CD4-positive, CD25-positive, alpha-beta regulatory T cell (primary cell): ENCODE measurements around the gene SLC35E1. TPM values are rescaled to one million over a fixed set of nuclear protein-coding genes. Genes with fewer than 3 reads are reported as not detected.

Source experiments
- ATAC-seq, 2 donors: fragments of 150-1000 bp; cut with Tn5 transposase; one replicate each; pipeline ENCODE4 v1.10.0; 2021; ENCODE audit warnings: low read depth in 2 of 2, moderate number of reproducible peaks in 2 of 2, moderate library complexity in 1 of 2
- DNase-seq, 3 donors: peaks; one replicate each; pipeline versions ENCODE4 v3.0.0 to v3.0.0-alpha.2; 2012 to 2022; ENCODE audit warnings: mixed read lengths in 1 of 3
- H3K27ac ChIP-seq: one replicate; pipeline ENCODE4 v1.7.0; 2013; ENCODE audit warnings: mild to moderate bottlenecking, low read length; ENCODE audit not compliant: insufficient read depth, poor library complexity, severe bottlenecking
- H3K27me3 ChIP-seq: one replicate; pipeline ENCODE4 v1.7.0; 2013; ENCODE audit warnings: low read length; ENCODE audit not compliant: control insufficient read depth, insufficient read depth
- H3K36me3 ChIP-seq: one replicate; pipeline ENCODE4 v1.7.0; 2013; ENCODE audit warnings: mild to moderate bottlenecking, low read length, moderate library complexity; ENCODE audit not compliant: control insufficient read depth, insufficient read depth
- H3K4me1 ChIP-seq: 2 replicates; pipeline ENCODE4 v1.7.0; 2013; ENCODE audit warnings: mild to moderate bottlenecking, low read length; ENCODE audit not compliant: insufficient read depth, control insufficient read depth, poor library complexity, severe bottlenecking
- H3K4me3 ChIP-seq: one replicate; pipeline ENCODE4 v1.7.0; 2013; ENCODE audit warnings: low read depth, mild to moderate bottlenecking, low read length, moderate library complexity
- H3K9me3 ChIP-seq, 2 experiments: 1 replicate in 1 of 2; 2 replicates in 1 of 2; pipeline ENCODE4 v1.7.0; 2013; ENCODE audit warnings: low read length in 2 of 2, mild to moderate bottlenecking in 1 of 2, moderate library complexity in 1 of 2; ENCODE audit not compliant: control insufficient read depth in 2 of 2
- H3K27ac Mint-ChIP-seq, 3 donors: one replicate each; pipeline ENCODE4 v1.8.0; 2020 to 2022; ENCODE audit warnings: mild to moderate bottlenecking in 3 of 3, mixed read lengths in 3 of 3, moderate library complexity in 2 of 3
- H3K27me3 Mint-ChIP-seq: one replicate; pipeline ENCODE4 v1.8.0; 2022; ENCODE audit warnings: mild to moderate bottlenecking, mixed read lengths
- H3K36me3 Mint-ChIP-seq: one replicate; pipeline ENCODE4 v1.8.0; 2020; ENCODE audit warnings: mixed read lengths
- H3K4me1 Mint-ChIP-seq, 4 donors: one replicate each; pipeline ENCODE4 v1.8.0; 2020 to 2022; ENCODE audit warnings: mixed read lengths in 4 of 4, mild to moderate bottlenecking in 1 of 4
- H3K4me3 Mint-ChIP-seq, 4 donors: one replicate each; pipeline ENCODE4 v1.8.0; 2020 to 2022; ENCODE audit warnings: mild to moderate bottlenecking in 4 of 4, mixed read lengths in 4 of 4, moderate library complexity in 3 of 4
- H3K9me3 Mint-ChIP-seq, 7 donors: one replicate each; pipeline ENCODE4 v1.8.0; 2020 to 2022; ENCODE audit warnings: mixed read lengths in 7 of 7, mild to moderate bottlenecking in 3 of 7, moderate library complexity in 2 of 7
- polyA plus RNA-seq, 4 donors: library from polyadenylated mRNA; unstranded; fragments of 300-500 nt; fragmentation: Illumina TruSeq; gene quantifications; one replicate each; pipeline ENCODE4 v1.2.3, GENCODE V29; 2021
- total RNA-seq: library from RNA; stranded (reverse); gene quantifications from one replicate; pipeline ENCODE4 v1.2.3, GENCODE V29; 2022

The SLC35E1 gene
- total and polyA plus RNA-seq, 5 donors from 2014 or later = 19.0 to 93.1 (median 28.2) TPM

DNA sequence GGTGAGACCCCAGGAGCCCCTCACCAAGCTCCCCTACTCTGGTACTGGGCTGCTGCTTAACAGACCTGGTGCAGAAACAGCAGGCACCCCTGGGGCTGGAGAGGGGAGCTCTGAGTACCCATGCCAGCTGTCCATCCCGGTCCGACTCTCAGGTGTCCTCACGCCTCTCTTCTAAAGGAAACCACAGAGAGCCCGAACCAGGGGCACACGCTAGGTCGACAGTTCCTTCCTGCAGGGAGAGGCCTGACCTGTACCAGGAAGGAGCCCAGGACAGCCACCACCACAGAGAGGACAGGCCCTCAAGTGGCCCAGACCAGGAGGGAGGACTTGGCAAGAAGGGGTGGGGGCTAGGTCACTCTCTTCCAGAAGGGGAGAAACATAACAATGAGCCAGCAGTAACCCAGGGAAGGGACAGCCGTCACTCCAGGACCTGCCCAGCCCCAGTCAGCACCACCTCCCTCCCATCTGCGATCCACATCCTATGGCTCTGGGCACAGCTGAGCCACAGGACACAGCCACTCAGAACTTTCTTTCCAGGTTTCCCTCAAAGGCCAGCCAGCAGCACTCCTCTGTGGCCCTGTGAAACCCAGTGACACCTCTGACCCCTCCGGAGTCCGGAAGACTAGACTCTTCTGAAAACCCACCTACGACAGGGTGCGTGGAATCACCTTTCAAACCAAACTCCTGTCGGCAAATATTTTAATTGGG, 13.0 kb upstream of the SLC35E1 start:
- Histone ChIP-seq H3K4me3 (peak overlapping the region; percentile 59), H3K27ac (peak overlapping the region; percentile 87), H3K27me3 (no peaks in the 10 kb centered on the region), H3K4me1 (peaks cover 74% of the 10 kb centered on the region), H3K9me3 (no peaks in the 10 kb centered on the region), H3K36me3 (peaks cover 5% of the 10 kb centered on the region)
- Mint-ChIP-seq H3K27ac (peak overlapping the region; percentile 95 to 99 (median 98)), H3K4me1 (peaks cover 16 to 92% (median 67%) of the 10 kb centered on the region in 4 donors), H3K36me3 (no peaks in the 10 kb centered on the region), H3K9me3 (no peaks in the 10 kb centered on the region), H3K4me3 (peak overlapping the region; percentile 82 to 92 (median 88)), H3K27me3 (peaks cover 4% of the 10 kb centered on the region)
- DNase-seq (no peak), ATAC-seq (no peak)

DNA sequence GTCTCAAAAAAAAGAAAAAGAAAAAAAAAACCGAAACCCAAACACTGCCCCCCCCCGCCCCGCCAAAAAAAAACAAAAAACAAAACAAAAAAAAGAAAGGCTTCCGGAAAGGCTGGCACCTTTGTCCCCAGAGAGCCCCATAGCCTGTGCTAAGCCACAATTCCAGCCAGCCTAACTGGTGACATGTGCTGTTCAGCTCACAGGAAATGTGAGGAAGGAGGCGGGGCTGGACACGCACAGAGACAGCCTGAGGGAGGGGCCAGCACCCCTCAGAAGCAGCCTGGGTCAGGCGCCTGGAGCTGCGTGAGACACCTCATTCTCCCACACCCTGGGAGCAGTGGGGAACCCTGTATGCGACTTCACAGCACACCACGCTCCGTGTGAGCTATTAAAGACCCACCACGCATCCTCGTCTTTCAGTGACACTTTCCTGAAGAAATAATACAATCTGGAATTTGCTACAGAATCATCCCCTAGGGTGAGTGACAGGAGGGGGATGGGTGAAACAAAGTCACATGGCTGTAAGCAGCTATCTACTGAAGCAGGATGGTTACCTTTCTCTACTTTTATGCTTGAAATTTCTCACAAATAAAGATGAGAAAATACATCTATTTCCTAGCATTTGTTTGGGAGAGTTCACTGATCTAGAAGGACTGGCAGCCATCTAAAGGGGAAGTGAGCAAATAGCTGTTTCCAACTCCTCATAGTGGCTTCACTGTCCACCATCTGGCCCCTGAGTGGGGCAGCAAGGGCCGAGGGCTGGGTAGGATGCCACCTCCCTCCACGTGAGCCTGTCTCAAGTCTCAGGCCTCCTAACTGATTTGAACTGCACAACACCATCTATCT, 12.3 kb upstream of the SLC35E1 start:
- Histone ChIP-seq H3K36me3 (peaks cover 7% of the 10 kb centered on the region), H3K27ac (peak overlapping the region; percentile 87), H3K4me3 (peak overlapping the region; percentile 59), H3K9me3 (no peaks in the 10 kb centered on the region), H3K4me1 (peaks cover 74% of the 10 kb centered on the region), H3K27me3 (no peaks in the 10 kb centered on the region)
- Mint-ChIP-seq H3K9me3 (no peaks in the 10 kb centered on the region), H3K4me1 (peaks cover 16 to 92% (median 67%) of the 10 kb centered on the region in 4 donors), H3K27me3 (peaks cover 4% of the 10 kb centered on the region), H3K27ac (peak overlapping the region; percentile 95 to 99 (median 98)), H3K36me3 (peaks cover 1% of the 10 kb centered on the region), H3K4me3 (peak overlapping the region; percentile 82 to 92 (median 88))
- DNase-seq (peak; percentile 88 to 93 (median 89)), ATAC-seq (peak; percentile 76)

DNA sequence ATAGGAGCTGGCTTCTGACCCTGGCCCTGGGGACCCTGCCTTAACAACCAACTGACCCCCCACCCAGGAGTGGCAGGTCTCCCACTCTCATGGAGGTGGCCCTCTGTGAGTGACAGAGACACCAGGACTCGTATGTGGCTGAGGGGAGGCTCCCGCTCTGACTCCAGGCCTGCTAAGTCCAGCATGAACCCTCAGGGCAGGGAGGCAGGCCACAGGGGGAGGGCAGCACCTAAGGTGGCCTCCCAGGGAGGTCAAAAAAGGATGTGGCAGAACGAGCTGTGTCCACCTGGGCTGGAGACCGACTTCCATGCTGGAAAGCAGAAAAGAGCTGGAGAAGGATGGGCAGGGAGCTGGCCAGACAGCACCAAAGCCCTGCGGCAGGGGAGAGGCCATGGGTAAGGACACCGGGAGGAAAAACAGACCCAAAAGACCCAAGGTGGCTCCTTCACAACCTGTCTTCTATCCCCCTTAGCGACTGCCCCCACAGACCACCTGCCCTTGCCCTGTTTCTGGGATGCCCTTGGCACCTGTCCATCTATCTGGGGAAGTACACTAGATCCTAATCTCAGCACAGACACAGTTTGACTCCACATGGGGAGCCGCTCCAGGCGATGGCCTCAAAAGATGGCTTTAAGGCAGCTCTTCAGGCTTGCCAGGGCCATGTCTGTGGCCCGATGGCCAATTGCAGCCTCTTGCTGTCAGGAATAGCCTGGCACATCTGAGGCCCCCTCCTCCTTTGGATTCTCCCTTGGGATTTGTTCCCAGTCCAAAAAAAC, 10.5 kb upstream of the SLC35E1 start:
- H3K4me1 ChIP-seq = peaks cover 57% of the 10 kb centered on the region
- no peaks in the 10 kb centered on the region for H3K27me3 ChIP-seq
- Mint-ChIP-seq H3K36me3 (peaks cover 9% of the 10 kb centered on the region), H3K27me3 (peaks cover 4% of the 10 kb centered on the region), H3K27ac (peak overlapping the region; percentile 77 to 98 (median 95)), H3K4me3 (peak overlapping the region; percentile 22 to 90 (median 74)), H3K9me3 (no peaks in the 10 kb centered on the region), H3K4me1 (peaks cover 5 to 81% (median 54%) of the 10 kb centered on the region in 4 donors)
- no peak overlapping the region for H3K4me3 ChIP-seq
- no peak for DNase-seq
- H3K9me3 ChIP-seq = no peaks in the 10 kb centered on the region
- no peak for ATAC-seq
- peaks cover 24% of the 10 kb centered on the region for H3K36me3 ChIP-seq
- H3K27ac ChIP-seq = peak overlapping the region; percentile 87

DNA sequence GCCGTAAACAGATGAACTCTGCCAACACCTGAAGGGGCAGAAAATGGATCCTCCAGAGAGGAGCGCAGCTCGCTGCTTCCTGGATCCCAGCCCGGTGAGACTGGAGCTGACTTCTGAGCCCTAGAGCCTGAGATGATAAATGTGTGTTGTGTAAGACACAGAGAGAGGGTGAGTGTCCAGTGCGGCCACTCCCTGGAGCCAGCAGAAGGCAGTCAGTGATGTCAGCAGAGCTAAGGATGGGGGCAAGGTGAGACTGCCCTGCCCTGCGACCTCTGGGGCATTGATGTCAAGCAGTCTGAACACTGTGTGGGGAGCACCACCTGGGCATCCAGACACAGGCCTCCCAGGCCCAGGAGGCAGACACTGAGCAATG, 9.7 kb upstream of the SLC35E1 start:
- Histone ChIP-seq H3K27ac (no peak overlapping the region), H3K4me3 (no peak overlapping the region), H3K9me3 (no peaks in the 10 kb centered on the region), H3K36me3 (peaks cover 28% of the 10 kb centered on the region), H3K4me1 (peaks cover 50% of the 10 kb centered on the region), H3K27me3 (no peaks in the 10 kb centered on the region)
- Mint-ChIP-seq H3K4me3 (peak overlapping the region in 3 of 4 donors; percentile 32 to 70 (median 59)), H3K4me1 (peaks cover 5 to 76% (median 51%) of the 10 kb centered on the region in 4 donors), H3K36me3 (peaks cover 9% of the 10 kb centered on the region), H3K27ac (peak overlapping the region in 2 of 3 donors; percentile 71 to 86), H3K9me3 (peaks cover 0 to 2% (median 0%) of the 10 kb centered on the region in 7 donors), H3K27me3 (peaks cover 4% of the 10 kb centered on the region)
- ATAC-seq (no peak), DNase-seq (no peak)

DNA sequence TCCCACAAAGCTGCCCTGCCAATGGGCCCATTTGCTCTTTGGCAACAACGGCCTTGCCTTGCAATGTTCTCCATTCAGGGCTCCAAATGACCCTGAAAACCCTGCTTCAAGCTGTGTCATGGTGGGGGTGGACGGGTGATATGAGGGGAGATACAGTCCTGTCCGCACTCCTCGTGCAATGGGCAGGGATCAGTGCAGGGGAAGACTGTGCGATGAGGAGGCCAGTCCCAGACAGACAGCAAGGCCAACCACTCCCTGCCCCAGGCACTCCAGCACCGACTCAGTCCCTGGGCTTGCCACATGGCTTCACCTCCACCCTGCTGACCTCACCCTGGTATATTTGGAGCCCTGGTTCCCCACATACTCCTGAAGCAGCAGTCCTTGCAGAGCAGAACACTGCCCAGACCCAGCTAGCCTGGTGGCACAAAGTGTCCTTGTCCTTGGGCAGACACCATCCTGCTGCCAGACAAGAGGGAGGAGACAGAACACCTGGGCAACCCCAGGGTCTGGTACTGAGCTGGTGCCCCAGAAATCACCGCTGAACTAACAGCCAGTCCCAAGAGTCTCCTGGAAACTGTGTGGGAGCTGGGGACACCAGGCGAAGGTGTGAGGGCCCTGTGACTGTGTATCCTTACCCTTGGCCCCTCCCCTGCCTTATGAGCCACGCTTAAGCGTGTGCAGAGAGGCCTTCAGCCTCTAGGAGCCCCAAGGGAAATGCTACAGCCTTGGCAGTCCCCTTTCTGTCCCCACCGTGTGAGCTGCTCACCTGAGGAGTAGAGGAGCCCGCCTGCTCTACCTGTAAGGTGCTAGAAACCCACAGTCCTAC, 9.1 kb upstream of the SLC35E1 start:
- ATAC-seq = no peak
- peaks cover 5 to 71% (median 48%) of the 10 kb centered on the region in 4 donors for H3K4me1 Mint-ChIP-seq
- H3K9me3 Mint-ChIP-seq = peaks cover 0 to 2% (median 0%) of the 10 kb centered on the region in 7 donors
- peak overlapping the region in 3 of 4 donors; percentile 43 to 70 (median 59) for H3K4me3 Mint-ChIP-seq
- no peaks in the 10 kb centered on the region for H3K9me3 ChIP-seq
- H3K27me3 ChIP-seq = no peaks in the 10 kb centered on the region
- no peak overlapping the region for H3K4me3 ChIP-seq
- peak overlapping the region; percentile 69 to 86 (median 71) for H3K27ac Mint-ChIP-seq
- H3K36me3 ChIP-seq = peaks cover 34% of the 10 kb centered on the region
- H3K27me3 Mint-ChIP-seq = peaks cover 4% of the 10 kb centered on the region
- peaks cover 9% of the 10 kb centered on the region for H3K36me3 Mint-ChIP-seq
- H3K4me1 ChIP-seq = peaks cover 44% of the 10 kb centered on the region
- H3K27ac ChIP-seq = peak overlapping the region; percentile 16
- DNase-seq = no peak

DNA sequence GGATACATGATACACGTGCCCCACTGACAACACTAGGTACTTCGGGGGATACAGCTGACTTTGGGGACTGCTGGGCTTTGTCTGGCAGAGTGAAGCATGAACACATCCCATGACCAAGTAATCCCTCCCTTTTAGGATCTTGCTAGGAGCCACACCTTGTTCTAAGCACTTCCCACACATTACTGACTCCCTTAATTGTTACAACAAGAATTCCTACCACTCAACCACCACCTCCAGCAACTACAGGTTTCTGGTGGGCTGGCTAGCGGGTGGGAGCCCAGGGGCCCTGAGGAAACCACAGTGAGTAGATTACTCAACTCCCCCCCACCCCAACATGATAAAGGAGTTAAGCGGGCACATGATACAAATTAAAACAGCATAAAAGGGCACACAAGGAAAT, 7.2 kb upstream of the SLC35E1 start:
- H3K9me3 Mint-ChIP-seq = peaks cover 0 to 2% (median 0%) of the 10 kb centered on the region in 7 donors
- Histone ChIP-seq H3K27ac (no peak overlapping the region), H3K9me3 (no peaks in the 10 kb centered on the region), H3K4me3 (no peak overlapping the region), H3K4me1 (peaks cover 35% of the 10 kb centered on the region), H3K36me3 (peaks cover 49% of the 10 kb centered on the region), H3K27me3 (no peaks in the 10 kb centered on the region)
- peaks cover 3% of the 10 kb centered on the region for H3K27me3 Mint-ChIP-seq
- H3K4me1 Mint-ChIP-seq = peaks cover 5 to 66% (median 38%) of the 10 kb centered on the region in 4 donors
- ATAC-seq (no peak), DNase-seq (no peak)
- peaks cover 17% of the 10 kb centered on the region for H3K36me3 Mint-ChIP-seq
- peak overlapping the region in 2 of 3 donors; percentile 76 to 79 for H3K27ac Mint-ChIP-seq
- H3K4me3 Mint-ChIP-seq = peak overlapping the region in 1 of 4 donors; percentile 16
